SK-N-SH (cell line): Measurements from ENCODE around the gene GNG13. TPM values are rescaled to one million over a fixed set of nuclear protein-coding genes. Genes with fewer than 3 reads are reported as not detected.
A peak's percentile ranks its signal among the peaks of the same experiment; 100 is the strongest.

Source experiments
- CTCF ChIA-PET: fragments of 300-600, 350-600 bp; formaldehyde crosslinking; extraction: SDS; loops from one replicate; lab custom pipeline; 2021; lab: Yijun Ruan, JAX
- POLR2A ChIA-PET: fragments of 350-600 bp; sonication (Branson Sonifier 250); formaldehyde crosslinking; extraction: SDS; loops from one replicate; lab custom pipeline; 2020; ENCODE audit warnings: antibody characterized with exemption, inconsistent platforms; lab: Yijun Ruan, JAX
- DNase-seq: peaks from one replicate; pipeline ENCODE4 v3.0.0; 2012
- H2AFZ ChIP-seq: fragments of 200-600 bp; sonication (generic); 2 replicates; pipeline ENCODE4 v1.8.1; 2016; ENCODE audit warnings: antibody characterized with exemption, mild to moderate bottlenecking, low read depth
- H3F3A ChIP-seq: fragments of 200-600 bp; sonication (generic); replicated peaks from 2 replicates; pipeline ENCODE3; 2016; ENCODE audit warnings: antibody characterized with exemption, mild to moderate bottlenecking; ENCODE audit not compliant: insufficient read depth
- H3K27ac ChIP-seq, 2 experiments: fragments of 200-500 bp in 1 of 2; fragments of 200-600 bp in 1 of 2; sonication (Bioruptor generic) in 1 of 2; sonication (generic), shearing (Covaris generic) in 1 of 2; 2 replicates each; pipeline versions ENCODE4 v1.5.1 to v1.6.1; 2014 to 2016; ENCODE audit warnings: low read depth in 2 of 2, inconsistent platforms in 1 of 2, low read length in 1 of 2, mild to moderate bottlenecking in 1 of 2, mixed read lengths in 1 of 2
- H3K27me3 ChIP-seq: fragments of 200-600 bp; sonication (generic), shearing (Covaris generic); 2 replicates; pipeline ENCODE4 v1.6.1; 2016; ENCODE audit warnings: mixed run types; ENCODE audit not compliant: insufficient read depth
- H3K36me3 ChIP-seq, 2 experiments: fragments of 200-500 bp in 1 of 2; fragments of 200-600 bp in 1 of 2; sonication (Bioruptor generic) in 1 of 2; sonication (generic) in 1 of 2; replicated peaks in 1 of 2; 2 replicates each; pipeline versions ENCODE3 to v1.5.1; 2014 to 2016; ENCODE audit warnings: low read length in 1 of 2, mild to moderate bottlenecking in 1 of 2; ENCODE audit not compliant: insufficient read depth in 2 of 2, control insufficient read depth in 1 of 2
- H3K4me1 ChIP-seq, 2 experiments: fragments of 200-500 bp in 1 of 2; fragments of 200-600 bp in 1 of 2; sonication (Bioruptor generic) in 1 of 2; sonication (generic), shearing (Covaris generic) in 1 of 2; 2 replicates each; pipeline versions ENCODE4 v1.5.1 to v1.6.1; 2014 to 2016; ENCODE audit warnings: low read depth in 1 of 2, low read length in 1 of 2, mixed run types in 1 of 2; ENCODE audit not compliant: insufficient read depth in 2 of 2, control insufficient read depth in 1 of 2
- H3K4me2 ChIP-seq: fragments of 200-600 bp; sonication (generic), shearing (Covaris generic); 2 replicates; pipeline ENCODE4 v1.6.1; 2017; ENCODE audit warnings: mixed run types
- H3K4me3 ChIP-seq, 2 experiments: fragments of 200-500 bp in 1 of 2; fragments of 200-600 bp in 1 of 2; sonication (Bioruptor generic) in 1 of 2; sonication (generic), shearing (Covaris generic) in 1 of 2; 2 replicates each; pipeline versions ENCODE4 v1.5.1 to v1.8.1; 2014 to 2016; ENCODE audit warnings: low read depth in 2 of 2, inconsistent platforms in 1 of 2, low read length in 1 of 2, mild to moderate bottlenecking in 1 of 2, mixed read lengths in 1 of 2, moderate library complexity in 1 of 2
- H3K79me2 ChIP-seq: fragments of 200-600 bp; sonication (generic); 2 replicates; pipeline ENCODE4 v1.8.1; 2017; ENCODE audit warnings: mild to moderate bottlenecking; ENCODE audit not compliant: insufficient read depth
- H3K9ac ChIP-seq: fragments of 200-600 bp; sonication (generic); 2 replicates; pipeline ENCODE4 v1.6.1; 2017; ENCODE audit warnings: mixed run types
- H3K9me2 ChIP-seq: fragments of 200-600 bp; sonication (generic); 2 replicates; pipeline ENCODE4 v1.6.1; 2017; ENCODE audit warnings: mixed run types
- H3K9me3 ChIP-seq: fragments of 200-600 bp; sonication (generic); 2 replicates; pipeline ENCODE4 v1.6.1; 2017; ENCODE audit warnings: mixed run types, mild to moderate bottlenecking, moderate library complexity
- H4K20me1 ChIP-seq: fragments of 200-600 bp; sonication (generic); 2 replicates; pipeline ENCODE4 v1.6.1; 2017; ENCODE audit warnings: mild to moderate bottlenecking, mixed run types; ENCODE audit not compliant: insufficient read depth
- CHD2 ChIP-seq: fragments of 150-350 bp; IDR thresholded peaks from 2 replicates; pipeline ENCODE4 v1.6.1; 2018; ENCODE audit warnings: low read length; ENCODE audit not compliant: partially characterized antibody
- FOSL2 ChIP-seq: IDR thresholded peaks from 2 replicates; pipeline ENCODE4 v1.4.0; 2012; ENCODE audit warnings: low read depth, mild to moderate bottlenecking, moderate library complexity, borderline replicate concordance
- NFIC ChIP-seq: IDR thresholded peaks from 2 replicates; pipeline ENCODE4 v1.4.0; 2012; ENCODE audit warnings: borderline replicate concordance
- NRF1 ChIP-seq: IDR thresholded peaks from 2 replicates; pipeline ENCODE4 v1.6.1; 2012; ENCODE audit warnings: low read depth, mild to moderate bottlenecking, low read length
- RFX5 ChIP-seq: IDR thresholded peaks from 2 replicates; pipeline ENCODE4 v1.6.1; 2012; ENCODE audit warnings: mild to moderate bottlenecking, improper control_type of control experiment, low read length
- SIN3A ChIP-seq: IDR thresholded peaks from 2 replicates; pipeline ENCODE4 v1.6.1; 2012; ENCODE audit warnings: low read depth, mild to moderate bottlenecking, low read length, moderate library complexity, borderline replicate concordance
- SMC3 ChIP-seq: IDR thresholded peaks from 2 replicates; pipeline ENCODE4 v1.6.1; 2012; ENCODE audit warnings: low read depth, low read length, improper control_type of control experiment
- TAF1 ChIP-seq: IDR thresholded peaks from 2 replicates; pipeline ENCODE4 v1.6.1; 2012; ENCODE audit warnings: low read depth, mild to moderate bottlenecking, low read length, moderate library complexity, borderline replicate concordance
- TCF12 ChIP-seq: IDR thresholded peaks from 2 replicates; pipeline ENCODE4 v1.4.0; 2012
- TEAD4 ChIP-seq: IDR thresholded peaks from 2 replicates; pipeline ENCODE4 v1.4.0; 2012; ENCODE audit warnings: mild to moderate bottlenecking, borderline replicate concordance; ENCODE audit not compliant: insufficient read depth
- YY1 ChIP-seq: IDR thresholded peaks from 2 replicates; pipeline ENCODE4 v1.4.0; 2012; ENCODE audit warnings: low read depth, mild to moderate bottlenecking
- WGBS: methylation state at CpG from one replicate; pipeline ENCODE4 v1.1.6; 2017; ENCODE audit warnings: low lambda C conversion rate; 5-methylcytosine and 5-hydroxymethylcytosine counted together
- polyA plus RNA-seq, 3 experiments: library from polyadenylated mRNA; depleted of rRNA; stranded (reverse); fragments of >200 nt; gene quantifications; 2 replicates each; pipeline ENCODE4 v1.2.3, GENCODE V29; 2012
- TF ChIP-seq, protein P1 (sequence below): fragments of 200-600 bp; sonication (generic); IDR thresholded peaks from 2 replicates; pipeline ENCODE4 v1.6.1; 2017; ENCODE audit warnings: antibody characterized with exemption, mild to moderate bottlenecking, moderate library complexity
- TF ChIP-seq, protein P2 (sequence below): fragments of 150-350 bp; IDR thresholded peaks from 2 replicates; pipeline ENCODE4 v1.6.1; 2017; ENCODE audit warnings: antibody characterized with exemption, low read length, low read depth, borderline replicate concordance
- TF ChIP-seq, protein P3 (sequence below): IDR thresholded peaks from 2 replicates; pipeline ENCODE4 v1.4.0; 2012; ENCODE audit warnings: low read depth, borderline replicate concordance
- TF ChIP-seq, protein P4 (sequence below): IDR thresholded peaks from 2 replicates; pipeline ENCODE4 v1.4.0; 2012; ENCODE audit warnings: low read depth

The GNG13 gene
- polyA plus RNA-seq, 1 of the 3 experiments (the other 2 are of a cell fraction), result not detected

DNA sequence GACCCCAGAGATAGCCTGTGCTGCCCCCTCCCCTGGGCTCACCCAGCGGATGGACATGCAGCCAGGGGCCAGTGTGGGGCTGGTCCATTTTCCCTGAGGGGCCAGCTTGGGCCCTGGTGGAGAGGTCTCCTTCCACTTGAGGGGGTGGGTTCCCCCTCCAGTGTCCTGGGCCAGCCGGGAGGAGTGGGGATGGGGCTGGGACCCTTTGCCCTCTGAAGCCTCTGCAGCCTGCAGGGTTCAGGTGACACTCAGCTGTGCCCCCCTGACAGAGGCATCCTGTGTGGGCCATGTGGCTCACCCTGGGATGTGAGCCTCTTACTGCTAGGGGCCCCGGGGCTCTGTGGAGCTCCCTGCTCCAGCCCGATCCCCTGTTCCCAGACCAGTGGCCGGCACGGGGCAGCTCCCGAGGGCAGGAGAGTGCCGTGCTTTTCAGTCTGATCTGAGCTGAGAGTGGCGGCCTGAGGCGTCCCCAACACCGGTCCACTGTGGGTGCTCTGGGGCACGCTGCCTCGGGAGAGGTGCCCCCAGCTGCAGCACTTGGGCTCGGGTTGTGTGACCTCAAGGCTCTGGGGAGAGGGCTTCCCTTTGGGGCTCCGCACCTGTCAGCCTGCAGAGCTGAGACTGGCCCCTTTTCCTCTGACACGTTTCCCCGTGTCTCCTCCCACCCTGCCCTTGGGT is 439 bp upstream of the GNG13 start:
- CTCF ChIA-PET, result interaction anchor here (1.2 to 2.6 kb wide), 4 partner anchors 15 to 302 kb away, joined by 3 to 15 read pairs (median 4); no protein-coding TSS in a partner anchor
- H3K4me3 ChIP-seq, result no peak overlapping the region
- H3F3A ChIP-seq, result no peaks in the 10 kb centered on the region
- H3K9me2 ChIP-seq, result no peaks in the 10 kb centered on the region
- TF ChIP-seq YY1 (no peak), RFX5 (no peak), FOSL2 (no peak), TCF12 (no peak), NFIC (no peak), SIN3A (no peak), TEAD4 (no peak), CHD2 (no peak), NRF1 (no peak), SMC3 (no peak), TAF1 (no peak)
- TF ChIP-seq, protein P1, sequence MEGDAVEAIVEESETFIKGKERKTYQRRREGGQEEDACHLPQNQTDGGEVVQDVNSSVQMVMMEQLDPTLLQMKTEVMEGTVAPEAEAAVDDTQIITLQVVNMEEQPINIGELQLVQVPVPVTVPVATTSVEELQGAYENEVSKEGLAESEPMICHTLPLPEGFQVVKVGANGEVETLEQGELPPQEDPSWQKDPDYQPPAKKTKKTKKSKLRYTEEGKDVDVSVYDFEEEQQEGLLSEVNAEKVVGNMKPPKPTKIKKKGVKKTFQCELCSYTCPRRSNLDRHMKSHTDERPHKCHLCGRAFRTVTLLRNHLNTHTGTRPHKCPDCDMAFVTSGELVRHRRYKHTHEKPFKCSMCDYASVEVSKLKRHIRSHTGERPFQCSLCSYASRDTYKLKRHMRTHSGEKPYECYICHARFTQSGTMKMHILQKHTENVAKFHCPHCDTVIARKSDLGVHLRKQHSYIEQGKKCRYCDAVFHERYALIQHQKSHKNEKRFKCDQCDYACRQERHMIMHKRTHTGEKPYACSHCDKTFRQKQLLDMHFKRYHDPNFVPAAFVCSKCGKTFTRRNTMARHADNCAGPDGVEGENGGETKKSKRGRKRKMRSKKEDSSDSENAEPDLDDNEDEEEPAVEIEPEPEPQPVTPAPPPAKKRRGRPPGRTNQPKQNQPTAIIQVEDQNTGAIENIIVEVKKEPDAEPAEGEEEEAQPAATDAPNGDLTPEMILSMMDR, result no peak
- TF ChIP-seq, protein P2, sequence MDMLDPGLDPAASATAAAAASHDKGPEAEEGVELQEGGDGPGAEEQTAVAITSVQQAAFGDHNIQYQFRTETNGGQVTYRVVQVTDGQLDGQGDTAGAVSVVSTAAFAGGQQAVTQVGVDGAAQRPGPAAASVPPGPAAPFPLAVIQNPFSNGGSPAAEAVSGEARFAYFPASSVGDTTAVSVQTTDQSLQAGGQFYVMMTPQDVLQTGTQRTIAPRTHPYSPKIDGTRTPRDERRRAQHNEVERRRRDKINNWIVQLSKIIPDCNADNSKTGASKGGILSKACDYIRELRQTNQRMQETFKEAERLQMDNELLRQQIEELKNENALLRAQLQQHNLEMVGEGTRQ, result no peak
- TF ChIP-seq, protein P3, sequence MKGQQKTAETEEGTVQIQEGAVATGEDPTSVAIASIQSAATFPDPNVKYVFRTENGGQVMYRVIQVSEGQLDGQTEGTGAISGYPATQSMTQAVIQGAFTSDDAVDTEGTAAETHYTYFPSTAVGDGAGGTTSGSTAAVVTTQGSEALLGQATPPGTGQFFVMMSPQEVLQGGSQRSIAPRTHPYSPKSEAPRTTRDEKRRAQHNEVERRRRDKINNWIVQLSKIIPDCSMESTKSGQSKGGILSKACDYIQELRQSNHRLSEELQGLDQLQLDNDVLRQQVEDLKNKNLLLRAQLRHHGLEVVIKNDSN, result no peak
- TF ChIP-seq, protein P4, sequence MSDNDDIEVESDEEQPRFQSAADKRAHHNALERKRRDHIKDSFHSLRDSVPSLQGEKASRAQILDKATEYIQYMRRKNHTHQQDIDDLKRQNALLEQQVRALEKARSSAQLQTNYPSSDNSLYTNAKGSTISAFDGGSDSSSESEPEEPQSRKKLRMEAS, result no peak
- no peak overlapping the region; the same call in 1 of the 2 replicates for H3K4me2 ChIP-seq
- no peaks in the 10 kb centered on the region for H3K36me3 ChIP-seq
- peaks cover 0 to 8% of the 10 kb centered on the region in 2 experiments; a peak in 1 of 4 replicates for H3K4me1 ChIP-seq
- H3K27ac ChIP-seq, result no peak overlapping the region
- peak; percentile 68 for DNase-seq
- H4K20me1 ChIP-seq, result no peaks in the 10 kb centered on the region
- H2AFZ ChIP-seq, result no peak overlapping the region
- POLR2A ChIA-PET, result interaction anchor here (0.5 to 1.3 kb wide), 2 partner anchors 12 to 274 kb away, joined by 3 to 4 read pairs; partner anchors contain the start of genes CAPN15 and CHTF18
- 10% methylated on average over 16 of the region's 17 CpGs for WGBS
- H3K9me3 ChIP-seq, result no peaks in the 10 kb centered on the region
- H3K27me3 ChIP-seq, result peaks cover 24% of the 10 kb centered on the region; the same call in 1 of the 2 replicates
- H3K9ac ChIP-seq, result no peak overlapping the region
- H3K79me2 ChIP-seq, result no peaks in the 10 kb centered on the region
